Measurements from ENCODE around the gene CNIH4. TPM values are rescaled to one million over a fixed set of nuclear protein-coding genes. Genes with fewer than 3 reads are reported as not detected.

Gene CNIH4
- total RNA-seq, 4 donors from 2014 or later = 28.9 to 51.2 (median 42.6) TPM

DNA sequence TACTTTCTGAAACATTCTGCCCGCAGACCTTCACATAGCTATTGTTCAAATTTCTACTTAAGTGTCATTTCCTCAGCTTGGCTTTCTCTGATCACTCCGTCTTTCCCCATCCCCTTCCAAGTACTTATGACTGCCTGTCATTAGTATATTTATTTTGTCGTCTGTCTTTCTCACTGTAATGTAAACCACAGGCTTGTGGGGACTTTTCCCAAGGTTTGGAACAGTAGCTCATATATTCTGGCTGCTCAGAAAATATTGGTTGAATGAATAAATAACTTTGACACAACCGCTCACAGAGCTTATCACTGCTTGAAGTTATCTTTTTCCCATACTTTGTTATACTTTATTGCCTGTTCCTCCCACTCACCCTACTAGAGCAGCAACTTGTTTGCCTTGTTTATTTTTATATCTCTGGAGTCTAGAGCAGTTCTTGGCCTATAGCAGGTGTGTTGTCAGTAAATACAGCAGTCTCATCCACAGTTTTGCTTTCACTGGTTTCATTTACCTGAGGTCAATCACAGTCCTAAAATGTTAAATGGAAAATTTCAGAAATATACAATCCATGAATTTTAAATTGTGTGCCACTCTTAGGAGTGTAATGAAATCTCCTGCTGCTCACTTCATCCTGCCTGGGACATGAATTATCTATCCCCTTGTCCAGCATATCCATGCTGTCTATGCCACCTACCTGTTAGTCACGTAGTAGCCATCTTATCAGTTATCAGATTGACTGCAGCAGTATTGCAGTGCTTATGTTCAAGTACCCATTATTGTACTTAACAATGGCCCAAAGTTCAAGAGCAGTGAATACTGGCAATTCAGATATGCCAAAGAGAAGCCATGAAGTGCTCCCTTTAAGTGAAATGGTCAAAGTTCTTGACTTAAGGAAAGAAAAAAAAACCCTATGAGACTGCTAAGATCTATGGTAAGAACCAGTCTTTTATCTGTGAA lies 2.4 kb upstream of the CNIH4 start:
- DNase-seq = no peak
- Histone ChIP-seq H3K4me1 (peaks cover 0 to 8% of the 10 kb centered on the region in 2 donors), H3K9me3 (no peaks in the 10 kb centered on the region), H3K36me3 (no peaks in the 10 kb centered on the region), H3K4me3 (no peak overlapping the region), H3K27ac (no peak overlapping the region), H3K27me3 (no peaks in the 10 kb centered on the region)
- no peak for TF ChIP-seq POLR2A (IDR thresholded peaks at IDR 0.05)
- TF ChIP-seq CTCF (IDR thresholded peaks at IDR 0.05) = no peak
- intact Hi-C loops (cut with DNase I; ENCODE audit: low total_unique reads) = no loop called here

DNA sequence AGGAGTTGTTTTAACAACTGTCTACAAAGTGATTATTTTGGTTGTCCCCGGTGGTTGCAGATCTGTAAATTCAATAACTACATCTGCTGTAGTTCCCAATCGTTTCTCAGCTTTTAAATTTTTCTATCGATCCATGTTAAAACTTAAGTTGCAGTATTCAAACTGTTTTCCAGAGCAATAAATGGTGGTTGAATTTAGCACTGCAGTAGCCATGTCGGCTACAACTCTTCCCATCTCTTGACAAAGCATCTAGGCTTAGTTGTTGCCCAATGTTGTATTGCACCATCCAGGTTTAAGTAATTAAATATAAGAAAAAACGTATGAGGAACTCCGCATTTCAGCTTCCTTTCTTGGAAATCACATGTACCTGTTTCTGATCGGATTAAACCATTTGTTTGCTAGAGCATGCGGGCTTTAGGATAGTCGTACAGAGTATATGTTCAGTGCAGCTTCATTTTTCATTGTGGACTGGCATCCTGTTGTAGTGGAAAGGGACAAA lies 996 bp downstream of the CNIH4 start:
- peak overlapping the region; percentile 69 to 74 for H3K4me3 ChIP-seq
- no peak for DNase-seq
- no peaks in the 10 kb centered on the region for H3K9me3 ChIP-seq
- intact Hi-C loops (cut with DNase I; ENCODE audit: low total_unique reads) = no loop called here
- no peaks in the 10 kb centered on the region for H3K27me3 ChIP-seq
- H3K27ac ChIP-seq = peak overlapping the region; percentile 90 to 94
- H3K36me3 ChIP-seq = no peaks in the 10 kb centered on the region
- TF ChIP-seq POLR2A (IDR thresholded peaks at IDR 0.05) (no peak), CTCF (IDR thresholded peaks at IDR 0.05) (no peak)
- peaks cover 0 to 8% of the 10 kb centered on the region in 2 donors for H3K4me1 ChIP-seq

GRCh38 chr1:224358237-224358636 lies 1.6 kb downstream of the CNIH4 start:
- no peak for DNase-seq
- Histone ChIP-seq H3K27ac (peak overlapping the region; percentile 19 to 23), H3K27me3 (no peaks in the 10 kb centered on the region), H3K36me3 (no peaks in the 10 kb centered on the region), H3K9me3 (no peaks in the 10 kb centered on the region), H3K4me3 (no peak overlapping the region), H3K4me1 (peaks cover 0 to 8% of the 10 kb centered on the region in 2 donors)
- intact Hi-C loops (cut with DNase I; ENCODE audit: low total_unique reads) = no loop called here
- TF ChIP-seq CTCF (IDR thresholded peaks at IDR 0.05) (no peak), POLR2A (IDR thresholded peaks at IDR 0.05) (no peak)

DNA sequence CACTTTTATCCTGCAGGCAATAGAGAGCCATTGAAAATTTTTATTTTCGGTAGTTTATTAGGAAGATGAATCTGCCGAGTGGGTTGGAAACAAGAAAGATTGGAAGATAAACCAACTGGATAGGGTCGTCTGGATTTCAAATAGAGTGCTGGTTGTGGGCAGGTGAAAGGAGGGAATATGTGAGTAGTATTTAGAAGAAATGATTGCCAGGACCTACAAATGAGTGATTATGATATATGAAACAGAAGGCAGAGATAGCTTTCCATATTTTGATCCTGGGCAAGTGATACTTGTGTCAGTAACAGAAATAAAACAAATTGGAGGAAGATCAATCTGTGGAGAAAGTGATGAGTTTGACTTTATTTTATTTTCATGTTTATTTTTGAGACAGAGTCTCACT lies 2.5 kb downstream of the CNIH4 start:
- intact Hi-C loops (cut with DNase I; ENCODE audit: low total_unique reads) = no loop called here

More for the DNA sequence above, 2.5 kb downstream of the CNIH4 start:
- DNase-seq = no peak
- Histone ChIP-seq H3K9me3 (no peaks in the 10 kb centered on the region), H3K27me3 (no peaks in the 10 kb centered on the region), H3K36me3 (no peaks in the 10 kb centered on the region), H3K27ac (no peak overlapping the region), H3K4me3 (no peak overlapping the region), H3K4me1 (peaks cover 0 to 8% of the 10 kb centered on the region in 2 donors)
- TF ChIP-seq CTCF (IDR thresholded peaks at IDR 0.05) (no peak), POLR2A (IDR thresholded peaks at IDR 0.05) (no peak)

All from uterus (tissue), 4 donors.